GM23338 (cell line): ENCODE measurements around the gene SLC41A3.

ENCODE experiments used
- CREB1 ChIP-seq: fragments of 250-450 bp; sonication (Bioruptor Pico); IDR thresholded peaks from 2 replicates; pipeline ENCODE4 v1.5.0; 2020; ENCODE audit warnings: low read depth, mild to moderate bottlenecking, moderate library complexity
- CTCF ChIP-seq, 2 experiments: fragments of 200-600 bp in 1 of 2; sonication (generic) in 1 of 2; conservative IDR thresholded peaks; 2 replicates each; pipeline versions ENCODE4 v1.5.1 to v1.6.1; 2016 to 2017; ENCODE audit warnings: antibody characterized with exemption in 2 of 2, low read depth in 2 of 2, mild to moderate bottlenecking in 2 of 2, moderate library complexity in 1 of 2
- ETS1 ChIP-seq: IDR thresholded peaks from 2 replicates; pipeline ENCODE4 v1.6.1; 2016; ENCODE audit warnings: antibody characterized with exemption
- EZH2 ChIP-seq: fragments of 200-600 bp; sonication (generic); IDR thresholded peaks from one replicate; pipeline ENCODE4 v1.8.0; 2017; ENCODE audit warnings: antibody characterized with exemption, mild to moderate bottlenecking, low read depth; ENCODE audit not compliant: unreplicated experiment
- EZH2phosphoT487 ChIP-seq: fragments of 200-600 bp; sonication (generic); IDR thresholded peaks from one replicate; pipeline ENCODE4 v1.8.1; 2018; ENCODE audit warnings: antibody characterized with exemption; ENCODE audit not compliant: unreplicated experiment
- JUNB ChIP-seq: IDR thresholded peaks from one replicate; pipeline ENCODE4 v1.6.1; 2016; ENCODE audit warnings: antibody characterized with exemption; ENCODE audit not compliant: unreplicated experiment
- NANOG ChIP-seq: IDR thresholded peaks from 2 replicates; pipeline ENCODE4 v1.6.1; 2016; ENCODE audit warnings: antibody characterized with exemption, borderline replicate concordance
- POLR2AphosphoS5 ChIP-seq: IDR thresholded peaks from 2 replicates; pipeline ENCODE4 v1.6.1; 2016; ENCODE audit warnings: antibody characterized with exemption, low read depth
- REST ChIP-seq: IDR thresholded peaks from one replicate; pipeline ENCODE4 v1.6.1; 2018; ENCODE audit warnings: antibody characterized with exemption; ENCODE audit not compliant: unreplicated experiment
- STAT1 ChIP-seq: IDR thresholded peaks from one replicate; pipeline ENCODE4 v1.6.1; 2016; ENCODE audit warnings: antibody characterized with exemption; ENCODE audit not compliant: unreplicated experiment
- ZNF114 ChIP-seq: fragments of 250-450 bp; sonication (Bioruptor Pico); IDR thresholded peaks from 2 replicates; pipeline ENCODE4 v1.5.0; 2020; ENCODE audit warnings: mild to moderate bottlenecking, moderate library complexity
- ZNF331 ChIP-seq: fragments of 250-450 bp; sonication (Bioruptor Pico); IDR thresholded peaks from 2 replicates; pipeline ENCODE4 v1.5.0; 2020; ENCODE audit warnings: low read depth, mild to moderate bottlenecking, moderate library complexity
- ZNF462 ChIP-seq: fragments of 250-450 bp; sonication (Bioruptor Pico); IDR thresholded peaks from 2 replicates; pipeline ENCODE4 v1.5.0; 2020; ENCODE audit warnings: mild to moderate bottlenecking, moderate library complexity

- TF ChIP-seq EZH2 (no peak), CTCF (conservative IDR thresholded peaks at IDR 0.05; ENCODE audit: low read depth in 2 of 2) (no peak), CREB1 (CRISPR knock-in tag) (no peak), POLR2AphosphoS5 (no peak), EZH2phosphoT487 (no peak), NANOG (no peak), JUNB (no peak), REST (no peak), ZNF331 (no peak), ZNF114 (no peak), ETS1 (no peak), ZNF462 (CRISPR knock-in tag) (no peak), STAT1 (no peak)
Observed at GRCh38 chr3:126112531-126113237, 28.8 kb upstream of the SLC41A3 start.
